SU-DHL-6 (cell line): ENCODE measurements around the gene ZDHHC19.

Source experiments
- H2AFZ ChIP-seq: fragments of 200-600 bp; sonication (generic); 2 replicates; pipeline ENCODE4 v1.6.1; 2014; ENCODE audit warnings: low read depth, mild to moderate bottlenecking, moderate library complexity, mixed read lengths, antibody characterized with exemption, low read length; ENCODE audit not compliant: severe bottlenecking
- H3F3A ChIP-seq: fragments of 200-600 bp; shearing (Covaris generic); 2 replicates; pipeline ENCODE4 v1.6.0; 2016; ENCODE audit warnings: antibody characterized with exemption, mild to moderate bottlenecking; ENCODE audit not compliant: insufficient read depth
- H3K27ac ChIP-seq: fragments of 200-600 bp; sonication (generic); 2 replicates; pipeline ENCODE4 v1.5.1; 2016; ENCODE audit warnings: low read depth, mild to moderate bottlenecking, low read length, moderate library complexity, mixed read lengths
- H3K27me3 ChIP-seq: fragments of 200-600 bp; sonication (generic), shearing (Covaris generic); 2 replicates; pipeline ENCODE4 v1.6.0; 2014; ENCODE audit warnings: mild to moderate bottlenecking, low read length
- H3K36me3 ChIP-seq: fragments of 200-600 bp; sonication (generic); 2 replicates; pipeline ENCODE4 v1.6.1; 2014; ENCODE audit warnings: mild to moderate bottlenecking, low read length, mixed read lengths
- H3K4me2 ChIP-seq: fragments of 300-600, 200-600 bp; shearing (Covaris generic), sonication (generic); 2 replicates; pipeline ENCODE4 v1.6.0; 2014; ENCODE audit warnings: low read length, low read depth, mild to moderate bottlenecking; ENCODE audit not compliant: poor library complexity, severe bottlenecking
- H3K4me3 ChIP-seq: fragments of 200-600 bp; sonication (generic); 2 replicates; pipeline ENCODE4 v1.5.1; 2014; ENCODE audit warnings: antibody characterized with exemption, low read length, mild to moderate bottlenecking, mixed read lengths; ENCODE audit not compliant: insufficient read depth, poor library complexity, severe bottlenecking
- H3K79me2 ChIP-seq: fragments of 200-600 bp; sonication (generic); 2 replicates; pipeline ENCODE4 v1.6.1; 2014; ENCODE audit warnings: mild to moderate bottlenecking, low read length, moderate library complexity; ENCODE audit not compliant: insufficient read depth
- H3K9ac ChIP-seq: fragments of 200-600 bp; sonication (generic); 2 replicates; pipeline ENCODE4 v1.7.0; 2014; ENCODE audit warnings: mild to moderate bottlenecking, low read length
- H3K9me2 ChIP-seq: fragments of 200-600 bp; sonication (generic); replicated peaks from 2 replicates; pipeline ENCODE4 v1.6.1; 2014; ENCODE audit warnings: low read length; ENCODE audit not compliant: insufficient read depth
- H3K9me3 ChIP-seq: fragments of 200-600 bp; sonication (generic); 2 replicates; pipeline ENCODE4 v1.6.1; 2014; ENCODE audit warnings: low read length, mixed read lengths; ENCODE audit not compliant: insufficient read depth
- H4K20me1 ChIP-seq: fragments of 200-600 bp; sonication (generic); 2 replicates; pipeline ENCODE4 v1.6.1; 2014; ENCODE audit warnings: low read depth, mild to moderate bottlenecking, antibody characterized with exemption, low read length, moderate library complexity, mixed read lengths
- EZH2phosphoT487 ChIP-seq: fragments of 200-600 bp; sonication (generic), shearing (Covaris generic); conservative IDR thresholded peaks from 2 replicates; pipeline ENCODE4 v1.6.1; 2018; ENCODE audit warnings: mild to moderate bottlenecking, antibody characterized with exemption, low read length, moderate library complexity, mixed read lengths
- TF ChIP-seq, protein P1 (sequence below): fragments of 200-600 bp; sonication (generic); IDR thresholded peaks from one replicate; pipeline ENCODE4 v1.5.1; 2017; ENCODE audit warnings: antibody characterized with exemption, mild to moderate bottlenecking, low read length, moderate library complexity; ENCODE audit not compliant: insufficient read depth, poor library complexity, severe bottlenecking

The ZDHHC19 gene

DNA sequence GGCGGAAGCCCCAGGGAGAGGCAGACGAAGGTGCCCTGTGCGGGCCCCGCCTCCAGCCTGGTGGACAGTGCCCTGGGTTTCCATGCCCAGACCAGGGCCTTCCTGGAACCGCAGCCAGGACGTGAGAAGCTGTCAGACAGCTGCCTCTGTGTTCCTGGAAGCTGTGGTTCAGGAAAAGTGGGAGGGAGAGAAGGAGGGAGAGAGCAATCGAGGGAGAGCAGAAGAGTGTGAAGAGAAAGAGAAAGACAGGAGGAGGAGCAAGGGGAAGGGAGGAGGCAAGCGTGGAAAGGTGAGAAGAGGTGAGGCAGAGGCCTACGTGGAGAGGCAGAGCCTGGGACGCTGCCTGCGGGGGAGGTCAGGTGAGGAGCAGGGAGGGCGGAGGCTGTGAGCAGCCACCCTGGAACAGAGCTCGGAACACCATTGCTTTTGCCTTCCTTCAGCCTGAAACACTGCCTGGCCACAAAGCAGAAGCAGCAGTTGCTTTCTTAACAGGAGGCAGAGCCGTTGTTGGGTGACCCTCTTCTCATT, 18.6 kb downstream of the ZDHHC19 start:
- no peak overlapping the region for H3K4me2 ChIP-seq

DNA sequence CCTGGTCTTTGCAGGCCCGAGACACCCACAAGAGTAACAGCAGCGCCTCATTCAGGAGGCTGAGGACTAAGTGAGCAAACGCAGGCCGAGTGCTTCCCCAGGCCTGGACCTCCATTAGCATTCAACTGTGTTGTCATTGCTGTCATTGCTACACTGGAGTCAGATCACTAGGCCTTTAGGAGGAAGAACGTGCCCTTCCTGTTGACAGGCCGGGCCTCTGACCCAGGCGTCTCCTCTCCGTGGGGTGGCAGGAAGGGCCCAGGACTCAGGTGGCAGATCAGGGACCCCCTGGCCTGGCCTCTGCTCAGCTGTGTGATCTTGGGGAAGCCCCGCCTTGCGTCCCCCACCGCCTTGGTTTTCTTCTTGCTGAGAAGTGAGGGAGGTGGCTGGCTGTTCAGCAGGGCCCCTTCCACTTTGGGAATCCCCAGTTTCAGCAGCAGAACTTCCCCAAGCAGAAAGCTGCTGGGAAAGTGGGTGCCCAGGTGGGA, 19.1 kb downstream of the ZDHHC19 start:
- Histone ChIP-seq H3K9me2 (no peaks in the 10 kb centered on the region), H3K27me3 (no peaks in the 10 kb centered on the region), H3F3A (no peaks in the 10 kb centered on the region), H2AFZ (no peak overlapping the region), H3K4me2 (no peak overlapping the region), H3K79me2 (no peaks in the 10 kb centered on the region), H3K9ac (no peak overlapping the region), H3K9me3 (no peaks in the 10 kb centered on the region), H3K27ac (no peak overlapping the region), H4K20me1 (no peaks in the 10 kb centered on the region), H3K4me3 (no peak overlapping the region), H3K36me3 (no peaks in the 10 kb centered on the region)
- TF ChIP-seq, protein P1, sequence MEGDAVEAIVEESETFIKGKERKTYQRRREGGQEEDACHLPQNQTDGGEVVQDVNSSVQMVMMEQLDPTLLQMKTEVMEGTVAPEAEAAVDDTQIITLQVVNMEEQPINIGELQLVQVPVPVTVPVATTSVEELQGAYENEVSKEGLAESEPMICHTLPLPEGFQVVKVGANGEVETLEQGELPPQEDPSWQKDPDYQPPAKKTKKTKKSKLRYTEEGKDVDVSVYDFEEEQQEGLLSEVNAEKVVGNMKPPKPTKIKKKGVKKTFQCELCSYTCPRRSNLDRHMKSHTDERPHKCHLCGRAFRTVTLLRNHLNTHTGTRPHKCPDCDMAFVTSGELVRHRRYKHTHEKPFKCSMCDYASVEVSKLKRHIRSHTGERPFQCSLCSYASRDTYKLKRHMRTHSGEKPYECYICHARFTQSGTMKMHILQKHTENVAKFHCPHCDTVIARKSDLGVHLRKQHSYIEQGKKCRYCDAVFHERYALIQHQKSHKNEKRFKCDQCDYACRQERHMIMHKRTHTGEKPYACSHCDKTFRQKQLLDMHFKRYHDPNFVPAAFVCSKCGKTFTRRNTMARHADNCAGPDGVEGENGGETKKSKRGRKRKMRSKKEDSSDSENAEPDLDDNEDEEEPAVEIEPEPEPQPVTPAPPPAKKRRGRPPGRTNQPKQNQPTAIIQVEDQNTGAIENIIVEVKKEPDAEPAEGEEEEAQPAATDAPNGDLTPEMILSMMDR: no peak
- TF ChIP-seq EZH2phosphoT487: no peak

More for the DNA sequence above, 18.6 kb downstream of the ZDHHC19 start:
- Histone ChIP-seq H3K4me3 (no peak overlapping the region), H3K27ac (no peak overlapping the region), H3K9ac (no peak overlapping the region), H3K9me2 (no peaks in the 10 kb centered on the region), H3K9me3 (no peaks in the 10 kb centered on the region), H3K27me3 (no peaks in the 10 kb centered on the region), H3K36me3 (no peaks in the 10 kb centered on the region), H2AFZ (no peak overlapping the region), H3K79me2 (no peaks in the 10 kb centered on the region), H3F3A (no peaks in the 10 kb centered on the region), H4K20me1 (no peaks in the 10 kb centered on the region)
- TF ChIP-seq EZH2phosphoT487: no peak
- TF ChIP-seq, protein P1: no peak

DNA sequence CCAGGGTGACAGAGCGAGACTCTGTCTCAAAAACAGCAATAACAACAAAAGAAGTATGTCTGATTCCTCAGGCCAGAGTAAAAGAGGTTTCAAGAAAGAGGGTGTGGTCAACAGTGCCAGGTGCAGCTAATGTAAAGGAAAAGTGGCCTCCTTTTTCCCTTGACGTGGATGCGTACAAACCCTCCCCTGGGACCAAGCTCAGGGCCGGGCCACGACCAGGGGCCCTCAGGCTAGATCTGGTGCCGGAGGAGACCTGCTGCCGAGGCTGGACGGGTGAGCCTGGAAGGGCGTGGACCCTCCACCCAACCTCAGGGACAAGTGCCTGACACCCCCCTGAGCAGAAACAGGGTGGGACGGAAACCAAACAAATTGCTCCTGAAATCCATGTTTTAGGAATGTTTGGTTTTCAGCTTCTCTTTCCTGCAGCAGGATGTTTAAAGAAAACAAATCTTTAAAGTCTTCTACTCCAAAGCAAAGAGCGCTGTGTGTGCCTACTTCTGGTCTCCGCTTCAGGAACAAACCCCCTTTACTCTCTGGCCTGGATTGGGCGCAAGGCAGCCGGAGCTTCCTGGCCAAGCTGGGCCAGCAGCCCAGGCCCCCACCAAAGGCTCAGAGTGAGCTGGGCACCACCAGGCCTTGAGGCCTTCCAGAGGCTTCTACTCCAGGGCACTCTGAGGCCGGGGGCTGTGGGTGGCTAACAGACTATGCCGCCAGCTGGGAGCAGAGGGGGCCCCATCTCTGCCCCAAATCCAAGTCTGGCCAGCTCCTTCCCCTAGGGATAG, 21.4 kb downstream of the ZDHHC19 start:
- Histone ChIP-seq H2AFZ (no peak overlapping the region), H3K9me2 (no peaks in the 10 kb centered on the region), H3K27me3 (no peaks in the 10 kb centered on the region), H3F3A (no peaks in the 10 kb centered on the region), H3K4me2 (no peak overlapping the region), H3K27ac (no peak overlapping the region), H3K79me2 (no peaks in the 10 kb centered on the region), H4K20me1 (no peaks in the 10 kb centered on the region), H3K9me3 (no peaks in the 10 kb centered on the region), H3K9ac (no peak overlapping the region), H3K4me3 (no peak overlapping the region), H3K36me3 (no peaks in the 10 kb centered on the region)
- TF ChIP-seq EZH2phosphoT487: no peak
- TF ChIP-seq, protein P1: no peak
